GM12878 (cell line): Measurements from ENCODE around the gene TPPP. TPM values are rescaled to one million over a fixed set of nuclear protein-coding genes. Genes with fewer than 3 reads are reported as not detected.

ENCODE experiments used
- IRF4 ChIP-seq: IDR thresholded peaks from 2 replicates; pipeline ENCODE4 v1.6.1; 2011; ENCODE audit warnings: low read depth, low read length
- KDM1A ChIP-seq: fragments of 200-600 bp; sonication (generic); IDR thresholded peaks from 2 replicates; pipeline ENCODE4 v1.6.1; 2016; ENCODE audit warnings: borderline replicate concordance
- KLF5 ChIP-seq: fragments of 450-650 bp; IDR thresholded peaks from 2 replicates; pipeline ENCODE4 v1.6.1; 2014; ENCODE audit warnings: mild to moderate bottlenecking; ENCODE audit not compliant: partially characterized antibody
- NBN ChIP-seq: fragments of 450-650 bp; IDR thresholded peaks from 2 replicates; pipeline ENCODE4 v1.6.1; 2016
- NRF1 ChIP-seq: conservative IDR thresholded peaks from 2 replicates; pipeline ENCODE4 v1.6.1; 2011; ENCODE audit warnings: mild to moderate bottlenecking, low read depth, low read length, improper control_type of control experiment
- RAD21 ChIP-seq: IDR thresholded peaks from 2 replicates; pipeline ENCODE4 v1.6.1; 2011; ENCODE audit warnings: mild to moderate bottlenecking, low read depth, low read length, moderate library complexity; ENCODE audit not compliant: insufficient read depth
- SMAD5 ChIP-seq: IDR thresholded peaks from 2 replicates; pipeline ENCODE4 v1.6.1; 2016; ENCODE audit warnings: antibody characterized with exemption, low read depth
- TCF12 ChIP-seq: IDR thresholded peaks from 2 replicates; pipeline ENCODE4 v1.6.1; 2011; ENCODE audit warnings: low read depth, mild to moderate bottlenecking, low read length
- ZSCAN29 ChIP-seq: fragments of 450-650 bp; IDR thresholded peaks from 2 replicates; pipeline ENCODE4 v1.6.1; 2017; ENCODE audit warnings: mild to moderate bottlenecking, moderate library complexity
- polyA plus RNA-seq, 11 experiments: library from polyadenylated mRNA; depleted of rRNA in 4 of 11; unstranded in 6 of 11; stranded (reverse) in 5 of 11; fragments of >200 nt; fragmentation: Nextera tagmentation in 4 of 11; fragmentation: Illumina TruSeq in 1 of 11; extraction: Ambion mirVana in 4 of 11; extraction: Trizol in 1 of 11; gene quantifications; 1 replicate in 1 of 11; 2 replicates in 10 of 11; pipeline versions ENCODE4 v1.2.1 to v1.2.3, GENCODE V29; 2011 to 2016; ENCODE audit warnings: inconsistent platforms in 2 of 11, missing spikeins in 2 of 11, low read depth in 1 of 11
- total RNA-seq, 4 experiments: library from RNA; depleted of rRNA in 3 of 4; stranded (reverse); fragments of >200 nt in 3 of 4; fragmentation: Illumina TruSeq in 1 of 4; extraction: Trizol in 1 of 4; gene quantifications; 2 replicates each; pipeline versions ENCODE4 v1.2.1 to v1.2.3, GENCODE V29; 2013 to 2021
- TF ChIP-seq, protein P1 (sequence below): IDR thresholded peaks from 2 replicates; pipeline ENCODE4 v1.6.1; 2012; ENCODE audit warnings: improper control_type of control experiment, low read depth, low read length; ENCODE audit not compliant: insufficient replicate concordance
- TF ChIP-seq, protein P2 (sequence below): fragments of 450-650 bp; IDR thresholded peaks from 2 replicates; pipeline ENCODE4 v1.6.1; 2017; ENCODE audit warnings: borderline replicate concordance

TPPP gene
- total and polyA plus RNA-seq, 10 of the 15 experiments (the other 5 are each of a cell fraction or from before 2014, with no cell fraction given), result under 0.01 to 0.24 (median 0.04) TPM; not detected in 4

DNA sequence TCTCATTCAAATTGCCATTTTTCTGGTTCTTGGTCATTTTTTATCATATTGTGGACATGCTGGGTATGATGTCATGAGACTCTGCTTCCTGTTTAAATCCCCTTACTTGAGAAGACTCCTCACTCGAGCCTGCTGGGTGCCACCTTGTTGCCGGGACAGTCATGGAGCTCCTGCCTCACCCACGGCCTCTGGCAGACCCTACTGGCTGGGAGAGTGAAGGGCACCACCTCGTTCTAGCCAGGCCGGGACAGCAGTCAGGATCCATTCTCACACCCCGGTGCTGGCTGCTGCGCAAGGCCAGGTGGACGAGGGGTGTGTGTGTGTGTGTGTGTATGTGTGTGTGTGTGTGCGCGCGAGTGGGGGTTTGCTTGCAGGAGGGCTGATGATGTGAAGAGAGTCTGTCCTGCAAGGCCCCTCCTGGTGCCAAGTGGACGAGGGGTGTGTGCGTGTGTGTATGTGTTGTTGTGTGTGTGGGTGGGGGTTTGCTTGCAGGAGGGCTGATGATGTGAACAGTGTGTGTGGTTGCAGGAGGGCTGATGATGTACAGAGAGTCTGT lies 76.6 kb downstream of the TPPP start (continued):
- TF ChIP-seq RAD21 (peak; percentile 46), IRF4 (no peak), KLF5 (no peak), NRF1 (no peak), TCF12 (no peak), KDM1A (no peak), NBN (no peak), ZSCAN29 (no peak), SMAD5 (no peak)
- TF ChIP-seq, protein P1, sequence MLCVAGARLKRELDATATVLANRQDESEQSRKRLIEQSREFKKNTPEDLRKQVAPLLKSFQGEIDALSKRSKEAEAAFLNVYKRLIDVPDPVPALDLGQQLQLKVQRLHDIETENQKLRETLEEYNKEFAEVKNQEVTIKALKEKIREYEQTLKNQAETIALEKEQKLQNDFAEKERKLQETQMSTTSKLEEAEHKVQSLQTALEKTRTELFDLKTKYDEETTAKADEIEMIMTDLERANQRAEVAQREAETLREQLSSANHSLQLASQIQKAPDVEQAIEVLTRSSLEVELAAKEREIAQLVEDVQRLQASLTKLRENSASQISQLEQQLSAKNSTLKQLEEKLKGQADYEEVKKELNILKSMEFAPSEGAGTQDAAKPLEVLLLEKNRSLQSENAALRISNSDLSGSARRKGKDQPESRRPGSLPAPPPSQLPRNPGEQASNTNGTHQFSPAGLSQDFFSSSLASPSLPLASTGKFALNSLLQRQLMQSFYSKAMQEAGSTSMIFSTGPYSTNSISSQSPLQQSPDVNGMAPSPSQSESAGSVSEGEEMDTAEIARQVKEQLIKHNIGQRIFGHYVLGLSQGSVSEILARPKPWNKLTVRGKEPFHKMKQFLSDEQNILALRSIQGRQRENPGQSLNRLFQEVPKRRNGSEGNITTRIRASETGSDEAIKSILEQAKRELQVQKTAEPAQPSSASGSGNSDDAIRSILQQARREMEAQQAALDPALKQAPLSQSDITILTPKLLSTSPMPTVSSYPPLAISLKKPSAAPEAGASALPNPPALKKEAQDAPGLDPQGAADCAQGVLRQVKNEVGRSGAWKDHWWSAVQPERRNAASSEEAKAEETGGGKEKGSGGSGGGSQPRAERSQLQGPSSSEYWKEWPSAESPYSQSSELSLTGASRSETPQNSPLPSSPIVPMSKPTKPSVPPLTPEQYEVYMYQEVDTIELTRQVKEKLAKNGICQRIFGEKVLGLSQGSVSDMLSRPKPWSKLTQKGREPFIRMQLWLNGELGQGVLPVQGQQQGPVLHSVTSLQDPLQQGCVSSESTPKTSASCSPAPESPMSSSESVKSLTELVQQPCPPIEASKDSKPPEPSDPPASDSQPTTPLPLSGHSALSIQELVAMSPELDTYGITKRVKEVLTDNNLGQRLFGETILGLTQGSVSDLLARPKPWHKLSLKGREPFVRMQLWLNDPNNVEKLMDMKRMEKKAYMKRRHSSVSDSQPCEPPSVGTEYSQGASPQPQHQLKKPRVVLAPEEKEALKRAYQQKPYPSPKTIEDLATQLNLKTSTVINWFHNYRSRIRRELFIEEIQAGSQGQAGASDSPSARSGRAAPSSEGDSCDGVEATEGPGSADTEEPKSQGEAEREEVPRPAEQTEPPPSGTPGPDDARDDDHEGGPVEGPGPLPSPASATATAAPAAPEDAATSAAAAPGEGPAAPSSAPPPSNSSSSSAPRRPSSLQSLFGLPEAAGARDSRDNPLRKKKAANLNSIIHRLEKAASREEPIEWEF, result no peak
- TF ChIP-seq, protein P2, sequence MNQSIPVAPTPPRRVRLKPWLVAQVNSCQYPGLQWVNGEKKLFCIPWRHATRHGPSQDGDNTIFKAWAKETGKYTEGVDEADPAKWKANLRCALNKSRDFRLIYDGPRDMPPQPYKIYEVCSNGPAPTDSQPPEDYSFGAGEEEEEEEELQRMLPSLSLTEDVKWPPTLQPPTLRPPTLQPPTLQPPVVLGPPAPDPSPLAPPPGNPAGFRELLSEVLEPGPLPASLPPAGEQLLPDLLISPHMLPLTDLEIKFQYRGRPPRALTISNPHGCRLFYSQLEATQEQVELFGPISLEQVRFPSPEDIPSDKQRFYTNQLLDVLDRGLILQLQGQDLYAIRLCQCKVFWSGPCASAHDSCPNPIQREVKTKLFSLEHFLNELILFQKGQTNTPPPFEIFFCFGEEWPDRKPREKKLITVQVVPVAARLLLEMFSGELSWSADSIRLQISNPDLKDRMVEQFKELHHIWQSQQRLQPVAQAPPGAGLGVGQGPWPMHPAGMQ, result no peak
- TF ChIP-seq, all 136 proteins: peak for 3
